Activated naive CD8-positive, alpha-beta T cell treated with anti-CD3 and anti-CD28 coated beads, Interleukin-2, amount 10 ng/mL, durations not matched to agents 7 days and 5 days (primary cell): ENCODE data around the gene MANEA. TPM values are rescaled to one million over a fixed set of nuclear protein-coding genes. Genes with fewer than 3 reads are reported as not detected.
A peak's percentile ranks its signal among the peaks of the same experiment; 100 is the strongest.
"Not testable (repeated sequence)": the region's sequence is repeated elsewhere in the genome, so short reads cannot be mapped to it uniquely, and the experiment has no call there.

Experiments used
- ATAC-seq: fragments of 150-1000 bp; cut with Tn5 transposase; one replicate; pipeline ENCODE4 v1.10.0; 2021; ENCODE audit warnings: low read depth, moderate library complexity
- POLR2A ChIA-PET: fragments of 350-600 bp; sonication (Branson Sonifier 250); formaldehyde crosslinking; loops from one replicate; lab custom pipeline; 2021; ENCODE audit warnings: antibody characterized with exemption; lab: Charles Lee
- DNase-seq: peaks from one replicate; pipeline ENCODE4 v3.0.0; 2021
- H3K27ac Mint-ChIP-seq: one replicate; pipeline ENCODE4 v1.8.0; 2022; ENCODE audit warnings: mild to moderate bottlenecking, mixed read lengths
- H3K27me3 Mint-ChIP-seq: one replicate; pipeline ENCODE4 v1.8.0; 2022; ENCODE audit warnings: mild to moderate bottlenecking, moderate library complexity, mixed read lengths
- H3K36me3 Mint-ChIP-seq: one replicate; pipeline ENCODE4 v1.8.0; 2021; ENCODE audit warnings: mild to moderate bottlenecking, mixed read lengths
- H3K4me1 Mint-ChIP-seq: one replicate; pipeline ENCODE4 v1.8.0; 2021; ENCODE audit warnings: mixed read lengths
- H3K4me3 Mint-ChIP-seq: one replicate; pipeline ENCODE4 v1.8.0; 2022; ENCODE audit warnings: mild to moderate bottlenecking, moderate library complexity, mixed read lengths
- H3K9me3 Mint-ChIP-seq: one replicate; pipeline ENCODE4 v1.8.0; 2021; ENCODE audit warnings: mixed read lengths
- total RNA-seq, 2 experiments: library from RNA; stranded (reverse); gene quantifications; one replicate each; pipeline ENCODE4 v1.2.3, GENCODE V29; 2021

Gene MANEA
- total RNA-seq, 2 experiments from 2014 or later = 17.9 to 18.5 TPM

- no peak for ATAC-seq
- H3K4me1 Mint-ChIP-seq = peaks cover 15% of the 10 kb centered on the region
- POLR2A ChIA-PET = no interaction called here
- no peak overlapping the region for H3K4me3 Mint-ChIP-seq
- DNase-seq = no peak
- no peak overlapping the region for H3K27ac Mint-ChIP-seq
- no peaks in the 10 kb centered on the region for H3K27me3 Mint-ChIP-seq
- peaks cover 8% of the 10 kb centered on the region for H3K36me3 Mint-ChIP-seq
- no peaks in the 10 kb centered on the region for H3K9me3 Mint-ChIP-seq
Measured at GRCh38 chr6:95569560-95569959, 7.8 kb upstream of the MANEA start.

- POLR2A ChIA-PET = no interaction called here
- H3K9me3 Mint-ChIP-seq = no peaks in the 10 kb centered on the region
- ATAC-seq = no peak
Measured at GRCh38 chr6:95572098-95572497, 5.2 kb upstream of the MANEA start.

GRCh38 chr6:95574811-95575210 is 2.5 kb upstream of the MANEA start:
- H3K27ac Mint-ChIP-seq = no peak overlapping the region
- H3K9me3 Mint-ChIP-seq = no peaks in the 10 kb centered on the region
- POLR2A ChIA-PET = no interaction called here
- ATAC-seq (no peak), DNase-seq (no peak)
- peaks cover 36% of the 10 kb centered on the region for H3K4me1 Mint-ChIP-seq
- no peaks in the 10 kb centered on the region for H3K27me3 Mint-ChIP-seq
- peak overlapping the region; percentile 93 for H3K4me3 Mint-ChIP-seq
- H3K36me3 Mint-ChIP-seq = peaks cover 12% of the 10 kb centered on the region

More at GRCh38 chr6:95572098-95572497, 5.2 kb upstream of the MANEA start:
- Mint-ChIP-seq H3K4me3 (no peak overlapping the region), H3K4me1 (peaks cover 25% of the 10 kb centered on the region), H3K27ac (no peak overlapping the region), H3K36me3 (peaks cover 10% of the 10 kb centered on the region), H3K27me3 (no peaks in the 10 kb centered on the region)
- no peak for DNase-seq

GRCh38 chr6:95576218-95576997 is 927 bp upstream of the MANEA start:
- peaks cover 36% of the 10 kb centered on the region for H3K4me1 Mint-ChIP-seq

GRCh38 chr6:95576998-95577303 is 384 bp upstream of the MANEA start:
- H3K9me3 Mint-ChIP-seq = no peaks in the 10 kb centered on the region
- POLR2A ChIA-PET = interaction anchor here (0.8 to 2.9 kb wide), 2 partner anchors 10 to 945 kb away, joined by 3 to 18 read pairs; no protein-coding TSS in a partner anchor

More at GRCh38 chr6:95576218-95576997, 927 bp upstream of the MANEA start:
- Mint-ChIP-seq H3K36me3 (peaks cover 13% of the 10 kb centered on the region), H3K27me3 (no peaks in the 10 kb centered on the region), H3K27ac (peak overlapping the region; percentile 97), H3K4me3 (peak overlapping the region; percentile 93), H3K9me3 (no peaks in the 10 kb centered on the region)
- no peak for DNase-seq
- POLR2A ChIA-PET = interaction anchor here (0.8 to 2.9 kb wide), 2 partner anchors 11 to 946 kb away, joined by 3 to 18 read pairs; no protein-coding TSS in a partner anchor
- no peak for ATAC-seq

GRCh38 chr6:95578106-95578410 is 723 bp downstream of the MANEA start:
- POLR2A ChIA-PET = interaction anchor here (2.9 kb wide), 1 partner anchor 9 kb away, joined by 18 read pairs; no protein-coding TSS in a partner anchor
- H3K27me3 Mint-ChIP-seq = no peaks in the 10 kb centered on the region
- DNase-seq = no peak
- H3K4me3 Mint-ChIP-seq = peak overlapping the region; percentile 93
- ATAC-seq = peak; percentile 6
- no peaks in the 10 kb centered on the region for H3K9me3 Mint-ChIP-seq
- H3K36me3 Mint-ChIP-seq = peaks cover 19% of the 10 kb centered on the region
- peaks cover 30% of the 10 kb centered on the region for H3K4me1 Mint-ChIP-seq
- peak overlapping the region; percentile 97 for H3K27ac Mint-ChIP-seq

More at GRCh38 chr6:95576998-95577303, 384 bp upstream of the MANEA start:
- peak overlapping the region; percentile 93 for H3K4me3 Mint-ChIP-seq
- DNase-seq (no peak), ATAC-seq (no peak)
- peaks cover 34% of the 10 kb centered on the region for H3K4me1 Mint-ChIP-seq
- H3K36me3 Mint-ChIP-seq = peaks cover 13% of the 10 kb centered on the region
- no peaks in the 10 kb centered on the region for H3K27me3 Mint-ChIP-seq
- peak overlapping the region; percentile 97 for H3K27ac Mint-ChIP-seq

GRCh38 chr6:95581073-95581472 is 3.7 kb downstream of the MANEA start:
- POLR2A ChIA-PET = no interaction called here
- ATAC-seq = no peak
- DNase-seq = no peak
- H3K27ac Mint-ChIP-seq = no peak overlapping the region
- peaks cover 24% of the 10 kb centered on the region for H3K36me3 Mint-ChIP-seq
- H3K9me3 Mint-ChIP-seq = peaks cover 7% of the 10 kb centered on the region
- H3K4me3 Mint-ChIP-seq = no peak overlapping the region
- H3K27me3 Mint-ChIP-seq = no peaks in the 10 kb centered on the region
- peaks cover 13% of the 10 kb centered on the region for H3K4me1 Mint-ChIP-seq

- H3K27me3 Mint-ChIP-seq, H3K27ac Mint-ChIP-seq, H3K4me3 Mint-ChIP-seq, H3K9me3 Mint-ChIP-seq, DNase-seq, POLR2A ChIA-PET, ATAC-seq: not testable (repeated sequence)
- Mint-ChIP-seq H3K36me3 (peaks cover 35% of the 10 kb centered on the region), H3K4me1 (peaks cover 18% of the 10 kb centered on the region)
Measured at GRCh38 chr6:95584226-95584625, 6.9 kb downstream of the MANEA start.

- Mint-ChIP-seq H3K9me3 (peaks cover 14% of the 10 kb centered on the region), H3K27me3 (no peaks in the 10 kb centered on the region), H3K4me3 (peak overlapping the region; percentile 78), H3K36me3 (peaks cover 46% of the 10 kb centered on the region), H3K4me1 (peaks cover 16% of the 10 kb centered on the region), H3K27ac (peak overlapping the region; percentile 67)
- POLR2A ChIA-PET = interaction anchor here (2.5 kb wide), 1 partner anchor 10 kb away, joined by 18 read pairs; the partner anchor contains the start of gene MANEA
- ATAC-seq = peak; percentile 47
- DNase-seq = no peak
Measured at GRCh38 chr6:95587989-95588388, 10.7 kb downstream of the MANEA start.

- Mint-ChIP-seq H3K27ac (no peak overlapping the region), H3K4me3 (no peak overlapping the region), H3K9me3 (peaks cover 13% of the 10 kb centered on the region), H3K36me3 (peaks cover 51% of the 10 kb centered on the region), H3K27me3 (no peaks in the 10 kb centered on the region), H3K4me1 (peaks cover 16% of the 10 kb centered on the region)
- ATAC-seq (no peak), DNase-seq (no peak)
- POLR2A ChIA-PET = no interaction called here
Measured at GRCh38 chr6:95589067-95589466, 11.7 kb downstream of the MANEA start.

GRCh38 chr6:95589826-95590570 is 12.7 kb downstream of the MANEA start:
- ATAC-seq (no peak), DNase-seq (no peak)
- H3K36me3 Mint-ChIP-seq = peaks cover 44% of the 10 kb centered on the region
- no peaks in the 10 kb centered on the region for H3K27me3 Mint-ChIP-seq
- H3K4me1 Mint-ChIP-seq = peaks cover 16% of the 10 kb centered on the region
- H3K27ac Mint-ChIP-seq = no peak overlapping the region
- no peak overlapping the region for H3K4me3 Mint-ChIP-seq
- H3K9me3 Mint-ChIP-seq = peaks cover 9% of the 10 kb centered on the region
- POLR2A ChIA-PET = no interaction called here

GRCh38 chr6:95593025-95593424 is 15.7 kb downstream of the MANEA start:
- POLR2A ChIA-PET = no interaction called here
- no peak overlapping the region for H3K27ac Mint-ChIP-seq
- no peak overlapping the region for H3K4me3 Mint-ChIP-seq
- no peaks in the 10 kb centered on the region for H3K27me3 Mint-ChIP-seq
- H3K9me3 Mint-ChIP-seq = peaks cover 9% of the 10 kb centered on the region
- peaks cover 41% of the 10 kb centered on the region for H3K36me3 Mint-ChIP-seq
- DNase-seq = no peak
- peaks cover 4% of the 10 kb centered on the region for H3K4me1 Mint-ChIP-seq
- no peak for ATAC-seq

GRCh38 chr6:95596021-95596420 is 18.7 kb downstream of the MANEA start:
- DNase-seq (no peak), ATAC-seq (no peak)
- no peak overlapping the region for H3K27ac Mint-ChIP-seq
- POLR2A ChIA-PET = no interaction called here
- no peaks in the 10 kb centered on the region for H3K27me3 Mint-ChIP-seq
- H3K4me1 Mint-ChIP-seq = peaks cover 3% of the 10 kb centered on the region
- H3K9me3 Mint-ChIP-seq = peaks cover 9% of the 10 kb centered on the region
- peaks cover 44% of the 10 kb centered on the region for H3K36me3 Mint-ChIP-seq
- no peak overlapping the region for H3K4me3 Mint-ChIP-seq
